Activated CD4-positive, alpha-beta T cell treated with anti-CD3 and anti-CD28 coated beads, Interleukin-2, amount 10 ng/mL, durations not matched to agents 24 days and 14 days (primary cell): ENCODE data around the gene TRABD2B. TPM values are rescaled to one million over a fixed set of nuclear protein-coding genes. Genes with fewer than 3 reads are reported as not detected.

Experiments
- DNase-seq: peaks from one replicate; pipeline ENCODE4 v3.0.0; 2022
- H3K27ac Mint-ChIP-seq: one replicate; pipeline ENCODE4 v1.8.0; 2022; ENCODE audit warnings: mild to moderate bottlenecking, mixed read lengths
- H3K27me3 Mint-ChIP-seq: one replicate; pipeline ENCODE4 v1.8.0; 2022; ENCODE audit warnings: mixed read lengths
- H3K36me3 Mint-ChIP-seq: one replicate; pipeline ENCODE4 v1.8.0; 2022; ENCODE audit warnings: low read depth, mild to moderate bottlenecking, mixed read lengths
- H3K4me1 Mint-ChIP-seq: one replicate; pipeline ENCODE4 v1.8.0; 2021; ENCODE audit warnings: mixed read lengths
- H3K4me3 Mint-ChIP-seq: one replicate; pipeline ENCODE4 v1.8.0; 2022; ENCODE audit warnings: mild to moderate bottlenecking, moderate library complexity, mixed read lengths
- H3K9me3 Mint-ChIP-seq: one replicate; pipeline ENCODE4 v1.8.0; 2021; ENCODE audit warnings: mixed read lengths
- intact Hi-C: fragments of 100-400 bp; cut with micrococcal nuclease; formaldehyde crosslinking; loops from one replicate; pipeline ENCODE4 v1.15.1; 2023
- total RNA-seq: library from RNA; stranded (reverse); gene quantifications from 2 replicates; pipeline ENCODE4 v1.2.3, GENCODE V29; 2022

Gene TRABD2B
- total RNA-seq, 1 donor from 2014 or later, result not detected

DNA sequence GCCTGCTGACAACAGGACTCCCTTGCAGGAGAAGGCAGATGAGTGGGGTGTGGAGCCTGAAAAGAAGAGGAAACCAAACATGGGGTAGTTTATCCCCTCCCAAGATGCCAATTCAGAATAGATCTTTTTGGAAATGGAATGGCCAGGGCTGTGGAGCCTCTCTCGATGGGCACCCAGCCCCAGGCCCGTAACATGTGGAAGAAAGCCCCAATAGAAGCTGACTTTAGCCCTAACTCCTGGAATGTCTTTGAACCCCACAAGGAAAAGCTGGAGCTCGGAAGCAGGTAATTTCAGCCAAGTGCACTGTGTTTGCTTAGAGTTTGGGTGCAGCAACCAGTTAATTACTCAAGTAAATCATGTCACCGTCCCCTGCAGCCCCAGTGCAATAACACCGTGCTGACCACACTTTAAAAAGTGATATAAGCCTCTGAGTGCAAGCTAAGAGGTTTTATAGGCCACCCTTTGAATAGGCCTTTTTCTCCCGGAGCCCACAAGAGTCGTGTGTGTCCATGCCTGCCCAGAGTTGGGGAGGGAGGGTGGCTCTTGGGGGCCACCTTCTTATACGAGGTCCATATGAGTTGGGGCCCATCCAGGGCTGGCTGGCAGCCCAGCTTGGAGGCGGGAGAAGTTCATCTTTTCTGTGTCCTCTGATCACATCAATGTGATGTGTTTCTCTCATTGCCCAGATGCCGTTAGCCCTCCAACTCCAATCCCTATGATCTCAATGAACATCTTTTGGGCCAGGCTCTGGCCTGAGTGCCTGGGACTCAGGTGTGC is 153.2 kb downstream of the TRABD2B start:
- Mint-ChIP-seq H3K4me3 (no peak overlapping the region), H3K27ac (no peak overlapping the region), H3K27me3 (peaks cover 11% of the 10 kb centered on the region), H3K9me3 (no peaks in the 10 kb centered on the region), H3K36me3 (no peaks in the 10 kb centered on the region), H3K4me1 (no peaks in the 10 kb centered on the region)
- intact Hi-C loops, result no loop called here
- no peak for DNase-seq

- H3K9me3 Mint-ChIP-seq, result no peaks in the 10 kb centered on the region
- no peaks in the 10 kb centered on the region for H3K4me1 Mint-ChIP-seq
- DNase-seq, result no peak
- no peaks in the 10 kb centered on the region for H3K36me3 Mint-ChIP-seq
- no peak overlapping the region for H3K27ac Mint-ChIP-seq
- intact Hi-C loops, result no loop called here
- no peak overlapping the region for H3K4me3 Mint-ChIP-seq
- H3K27me3 Mint-ChIP-seq, result peaks cover 11% of the 10 kb centered on the region
Measured at GRCh38 chr1:47843059-47843458, 154.1 kb downstream of the TRABD2B start.

DNA sequence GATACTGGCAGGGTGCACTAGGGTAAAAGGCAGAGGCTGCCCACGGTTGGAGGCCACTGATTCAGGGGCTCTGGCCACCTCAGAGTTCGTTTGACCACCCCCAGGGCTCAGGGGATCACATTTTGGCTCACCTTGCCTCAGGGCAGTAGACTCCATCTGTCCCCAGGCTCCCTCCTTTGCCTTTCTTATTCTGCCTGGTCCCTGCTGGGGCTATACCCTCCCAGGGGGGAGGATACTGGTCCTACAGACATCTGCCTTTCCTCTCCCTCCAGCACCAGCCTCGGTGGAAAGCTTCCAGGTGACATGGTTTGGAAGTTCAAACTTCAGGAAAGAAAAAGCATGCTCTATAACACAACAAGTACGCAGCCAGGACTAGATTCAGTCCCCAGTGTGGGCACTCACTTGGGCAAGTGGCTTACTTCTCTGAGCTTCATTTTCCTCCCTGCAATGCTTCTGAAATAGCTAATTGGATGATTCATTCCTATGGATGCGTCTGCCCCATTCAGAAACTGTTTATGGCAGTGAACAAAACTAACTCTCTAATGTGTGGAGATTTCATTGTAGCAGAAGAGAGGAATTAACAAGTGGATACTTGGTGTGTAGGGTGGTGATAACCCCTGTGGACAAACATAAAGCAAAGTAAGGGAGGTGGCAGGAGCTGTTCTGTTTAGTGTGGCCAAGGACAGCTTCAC is 154.8 kb downstream of the TRABD2B start:
- Mint-ChIP-seq H3K4me1 (no peaks in the 10 kb centered on the region), H3K4me3 (no peak overlapping the region), H3K9me3 (no peaks in the 10 kb centered on the region), H3K27me3 (peaks cover 11% of the 10 kb centered on the region), H3K36me3 (no peaks in the 10 kb centered on the region), H3K27ac (no peak overlapping the region)
- no peak for DNase-seq
- intact Hi-C loops, result no loop called here

DNA sequence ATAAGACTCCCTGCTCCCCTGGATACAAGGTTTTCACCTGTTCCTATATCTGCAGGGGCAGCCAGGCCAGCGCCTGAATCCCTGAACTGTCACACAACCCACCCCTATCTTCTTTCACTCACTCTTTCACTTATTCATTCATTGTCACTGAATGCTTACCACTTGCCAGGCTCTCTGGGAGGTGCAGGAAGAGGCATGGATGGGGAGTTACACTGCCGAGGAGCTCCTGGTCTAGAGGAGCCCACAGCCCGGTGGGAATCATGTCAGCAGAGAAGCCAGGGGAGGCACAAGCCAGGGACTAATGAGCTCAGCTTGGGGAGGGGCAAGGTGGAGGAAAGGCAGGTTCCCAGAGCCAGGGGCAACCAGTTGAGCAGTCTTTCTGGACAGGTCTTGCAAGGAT is 155.8 kb downstream of the TRABD2B start:
- Mint-ChIP-seq H3K36me3 (no peaks in the 10 kb centered on the region), H3K9me3 (no peaks in the 10 kb centered on the region), H3K4me1 (no peaks in the 10 kb centered on the region), H3K27me3 (peaks cover 11% of the 10 kb centered on the region), H3K27ac (no peak overlapping the region), H3K4me3 (no peak overlapping the region)
- intact Hi-C loops, result no loop called here
- no peak for DNase-seq

- Mint-ChIP-seq H3K27me3 (peaks cover 9% of the 10 kb centered on the region), H3K27ac (no peak overlapping the region), H3K4me3 (no peak overlapping the region), H3K9me3 (no peaks in the 10 kb centered on the region), H3K36me3 (no peaks in the 10 kb centered on the region), H3K4me1 (no peaks in the 10 kb centered on the region)
- DNase-seq, result no peak
- intact Hi-C loops, result no loop called here
Measured at GRCh38 chr1:47840393-47841190, 156.6 kb downstream of the TRABD2B start.

DNA sequence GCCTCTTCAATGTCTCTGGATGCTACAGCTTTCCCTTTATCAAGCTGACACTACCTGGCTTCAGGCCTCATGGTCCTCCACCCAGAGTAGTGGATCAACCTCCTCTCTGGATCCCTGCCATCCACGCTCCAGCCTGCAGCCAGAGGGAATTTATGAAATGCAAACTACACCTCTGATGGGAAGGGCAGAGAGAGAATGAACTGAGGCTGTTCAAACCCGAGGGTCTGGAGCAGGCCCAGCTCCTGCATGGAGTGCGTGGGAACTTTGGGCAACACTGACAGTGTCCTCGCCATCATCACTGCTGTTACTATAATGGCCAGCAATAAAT is 157.8 kb downstream of the TRABD2B start:
- no peak overlapping the region for H3K27ac Mint-ChIP-seq
- H3K36me3 Mint-ChIP-seq, result no peaks in the 10 kb centered on the region
- peaks cover 11% of the 10 kb centered on the region for H3K27me3 Mint-ChIP-seq
- H3K4me1 Mint-ChIP-seq, result no peaks in the 10 kb centered on the region
- intact Hi-C loops, result no loop called here
- no peaks in the 10 kb centered on the region for H3K9me3 Mint-ChIP-seq
- no peak overlapping the region for H3K4me3 Mint-ChIP-seq
- DNase-seq, result no peak

GRCh38 chr1:47838562-47839432 is 158.4 kb downstream of the TRABD2B start:
- H3K4me1 Mint-ChIP-seq, result no peaks in the 10 kb centered on the region
- H3K36me3 Mint-ChIP-seq, result no peaks in the 10 kb centered on the region
- no peaks in the 10 kb centered on the region for H3K9me3 Mint-ChIP-seq
- no peak overlapping the region for H3K4me3 Mint-ChIP-seq
- H3K27ac Mint-ChIP-seq, result no peak overlapping the region
- peaks cover 11% of the 10 kb centered on the region for H3K27me3 Mint-ChIP-seq
- DNase-seq, result no peak
- intact Hi-C loops, result no loop called here

GRCh38 chr1:47837866-47838561 is 159.2 kb downstream of the TRABD2B start:
- Mint-ChIP-seq H3K27me3 (peaks cover 6% of the 10 kb centered on the region), H3K4me1 (no peaks in the 10 kb centered on the region), H3K36me3 (no peaks in the 10 kb centered on the region), H3K9me3 (no peaks in the 10 kb centered on the region), H3K4me3 (no peak overlapping the region), H3K27ac (no peak overlapping the region)
- intact Hi-C loops, result no loop called here
- no peak for DNase-seq

- Mint-ChIP-seq H3K27ac (no peak overlapping the region), H3K4me1 (no peaks in the 10 kb centered on the region), H3K4me3 (no peak overlapping the region), H3K27me3 (peaks cover 2% of the 10 kb centered on the region), H3K9me3 (no peaks in the 10 kb centered on the region), H3K36me3 (no peaks in the 10 kb centered on the region)
- no peak for DNase-seq
- intact Hi-C loops, result no loop called here
Measured at GRCh38 chr1:47837056-47837830, 159.9 kb downstream of the TRABD2B start.

- Mint-ChIP-seq H3K9me3 (no peaks in the 10 kb centered on the region), H3K27ac (no peak overlapping the region), H3K36me3 (no peaks in the 10 kb centered on the region), H3K4me1 (no peaks in the 10 kb centered on the region), H3K4me3 (no peak overlapping the region), H3K27me3 (peaks cover 2% of the 10 kb centered on the region)
- DNase-seq, result no peak
- intact Hi-C loops, result no loop called here
Measured at GRCh38 chr1:47835409-47835808, 161.8 kb downstream of the TRABD2B start.

DNA sequence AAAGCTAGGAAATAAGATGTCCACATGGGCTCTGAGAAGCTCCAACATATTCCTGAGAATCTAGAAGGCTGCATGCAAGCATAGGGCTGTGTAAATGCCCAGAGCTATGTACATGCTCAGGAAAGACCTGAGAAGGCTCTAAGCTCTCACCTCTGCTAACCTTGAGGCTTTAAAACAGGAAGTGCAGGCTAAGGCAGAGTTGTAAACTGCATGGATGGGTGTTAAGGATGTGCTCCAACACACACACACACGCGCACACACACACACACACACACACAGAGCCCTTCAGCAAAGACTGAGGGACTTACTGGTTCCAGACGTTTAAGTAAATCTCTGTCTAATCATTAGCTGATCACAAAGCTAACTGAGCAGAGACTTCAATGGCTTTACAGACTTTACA is 162.9 kb downstream of the TRABD2B start:
- Mint-ChIP-seq H3K4me1 (no peaks in the 10 kb centered on the region), H3K4me3 (no peak overlapping the region), H3K9me3 (no peaks in the 10 kb centered on the region), H3K27me3 (peaks cover 2% of the 10 kb centered on the region), H3K36me3 (no peaks in the 10 kb centered on the region), H3K27ac (no peak overlapping the region)
- intact Hi-C loops, result no loop called here
- no peak for DNase-seq

DNA sequence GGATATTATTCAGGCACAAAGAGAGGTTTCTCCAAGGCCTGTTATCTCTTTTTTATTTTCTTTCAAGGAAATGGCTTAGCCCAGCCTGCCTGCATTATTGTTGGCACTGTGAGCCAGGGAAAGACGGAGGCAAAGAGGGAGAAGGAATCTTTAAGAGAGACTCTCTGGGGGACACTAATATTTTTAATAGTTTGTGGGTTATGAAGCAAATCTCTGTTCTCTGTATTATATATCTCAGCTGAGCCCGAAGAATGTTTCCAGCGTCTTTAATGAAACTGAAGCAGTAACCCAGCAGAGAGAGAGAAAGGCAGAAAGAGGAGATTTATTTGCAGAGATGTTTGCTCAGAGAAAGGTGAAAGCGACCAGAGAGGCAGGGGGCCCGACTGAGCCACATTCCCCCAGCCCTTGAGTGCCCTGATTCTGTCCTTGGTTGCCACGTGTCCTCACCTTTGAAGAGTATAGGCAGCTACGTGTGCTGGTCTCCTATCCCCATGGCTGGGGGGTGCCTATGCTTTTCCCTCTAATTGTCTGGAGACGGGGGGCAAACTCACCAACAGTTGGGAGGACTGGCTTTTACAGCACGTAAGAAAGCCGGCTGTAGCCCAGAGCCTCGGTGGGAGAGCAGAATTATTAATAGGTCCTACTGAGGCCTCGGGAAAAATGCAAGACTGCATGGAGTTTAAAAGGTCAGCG is 166.4 kb downstream of the TRABD2B start:
- Mint-ChIP-seq H3K27ac (no peak overlapping the region), H3K27me3 (peaks cover 2% of the 10 kb centered on the region), H3K36me3 (no peaks in the 10 kb centered on the region), H3K9me3 (no peaks in the 10 kb centered on the region), H3K4me3 (no peak overlapping the region), H3K4me1 (no peaks in the 10 kb centered on the region)
- intact Hi-C loops, result no loop called here
- no peak for DNase-seq
